ENCODE measurements around the gene ZSWIM6.

DNA sequence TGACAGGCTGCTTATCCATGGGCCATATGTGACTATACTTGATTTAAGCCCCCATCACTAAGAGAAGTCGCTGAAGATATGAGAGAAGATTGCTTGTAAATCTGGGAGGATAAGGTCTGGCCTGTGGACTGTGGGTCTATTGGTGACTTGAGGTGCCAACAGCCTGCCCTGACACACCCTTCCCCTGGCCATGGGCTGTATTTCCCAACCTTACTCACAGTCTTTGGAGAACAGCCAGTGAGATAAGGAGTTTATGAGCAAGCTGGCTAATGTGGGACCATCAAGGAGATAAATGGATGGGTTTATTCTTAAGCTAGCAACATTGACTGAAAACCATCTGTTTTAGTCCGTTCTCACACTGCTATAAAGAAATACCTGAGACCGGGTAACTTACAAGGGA is 231.3 kb downstream of the ZSWIM6 start:
- TF ChIP-seq, protein P1, sequence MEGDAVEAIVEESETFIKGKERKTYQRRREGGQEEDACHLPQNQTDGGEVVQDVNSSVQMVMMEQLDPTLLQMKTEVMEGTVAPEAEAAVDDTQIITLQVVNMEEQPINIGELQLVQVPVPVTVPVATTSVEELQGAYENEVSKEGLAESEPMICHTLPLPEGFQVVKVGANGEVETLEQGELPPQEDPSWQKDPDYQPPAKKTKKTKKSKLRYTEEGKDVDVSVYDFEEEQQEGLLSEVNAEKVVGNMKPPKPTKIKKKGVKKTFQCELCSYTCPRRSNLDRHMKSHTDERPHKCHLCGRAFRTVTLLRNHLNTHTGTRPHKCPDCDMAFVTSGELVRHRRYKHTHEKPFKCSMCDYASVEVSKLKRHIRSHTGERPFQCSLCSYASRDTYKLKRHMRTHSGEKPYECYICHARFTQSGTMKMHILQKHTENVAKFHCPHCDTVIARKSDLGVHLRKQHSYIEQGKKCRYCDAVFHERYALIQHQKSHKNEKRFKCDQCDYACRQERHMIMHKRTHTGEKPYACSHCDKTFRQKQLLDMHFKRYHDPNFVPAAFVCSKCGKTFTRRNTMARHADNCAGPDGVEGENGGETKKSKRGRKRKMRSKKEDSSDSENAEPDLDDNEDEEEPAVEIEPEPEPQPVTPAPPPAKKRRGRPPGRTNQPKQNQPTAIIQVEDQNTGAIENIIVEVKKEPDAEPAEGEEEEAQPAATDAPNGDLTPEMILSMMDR (IDR thresholded peaks at IDR 0.05; ENCODE audit: low read length) = no peak
- no peak for TF ChIP-seq EZH2 (IDR thresholded peaks at IDR 0.05; ENCODE audit: borderline replicate concordance, low read length)
